ENCODE measurements around the gene AFAP1.

Gene AFAP1

GRCh38 chr4:7746351-7747061 is 193.2 kb downstream of the AFAP1 start:
- no peak for DNase-seq

GRCh38 chr4:7745301-7745885 is 194.3 kb downstream of the AFAP1 start:
- DNase-seq: no peak

- no peak for DNase-seq
Observed at GRCh38 chr4:7744142-7744804, 195.4 kb downstream of the AFAP1 start.

- no peak for DNase-seq
Observed at GRCh38 chr4:7742807-7743280, 196.8 kb downstream of the AFAP1 start.

GRCh38 chr4:7741946-7742806 is 197.5 kb downstream of the AFAP1 start:
- no peak for DNase-seq

GRCh38 chr4:7740866-7741525 is 198.7 kb downstream of the AFAP1 start:
- no peak for DNase-seq

GRCh38 chr4:7739918-7740865 is 199.5 kb downstream of the AFAP1 start:
- no peak for DNase-seq

- DNase-seq: no peak
Observed at GRCh38 chr4:7739077-7739917, 200.4 kb downstream of the AFAP1 start.

- no peak for DNase-seq
Observed at GRCh38 chr4:7738458-7739076, 201.1 kb downstream of the AFAP1 start.

- no peak for DNase-seq
Observed at GRCh38 chr4:7737752-7738457, 201.8 kb downstream of the AFAP1 start.

GRCh38 chr4:7737268-7737645 is 202.4 kb downstream of the AFAP1 start:
- DNase-seq: no peak

GRCh38 chr4:7736436-7737267 is 203.0 kb downstream of the AFAP1 start:
- DNase-seq: no peak

- DNase-seq: no peak
Observed at GRCh38 chr4:7735961-7736360, 203.7 kb downstream of the AFAP1 start.

- no peak for DNase-seq
Observed at GRCh38 chr4:7735395-7735794, 204.3 kb downstream of the AFAP1 start.

GRCh38 chr4:7734651-7735260 is 204.9 kb downstream of the AFAP1 start:
- no peak for DNase-seq

GRCh38 chr4:7733801-7734650 is 205.6 kb downstream of the AFAP1 start:
- DNase-seq: no peak

GRCh38 chr4:7733201-7733600 is 206.5 kb downstream of the AFAP1 start:
- no peak for DNase-seq

Measured in NCI-H187 treated with DMSO at 0.1 percent for 48 hours (cell line).